T-helper 2 cell (primary cell): ENCODE measurements around the gene BMF.

Experiments
- DNase-seq, 5 experiments: peaks; one replicate each; pipeline versions ENCODE4 v3.0.0 to v3.0.0-alpha.2; 2012 to 2022

The BMF gene

GRCh38 chr15:40047415-40048210 lies 61.1 kb downstream of the BMF start:
- DNase-seq, result peak in 2 of 5 experiments; percentile 29 to 83

- DNase-seq, result no peak
Observed at GRCh38 chr15:40046721-40047414, 61.8 kb downstream of the BMF start.

GRCh38 chr15:40045572-40046217 lies 63.0 kb downstream of the BMF start:
- no peak for DNase-seq

- peak; percentile 42 to 83 (median 67) for DNase-seq
Observed at GRCh38 chr15:40044717-40045571, 63.7 kb downstream of the BMF start.

GRCh38 chr15:40043927-40044716 lies 64.6 kb downstream of the BMF start:
- no peak for DNase-seq

- DNase-seq, result no peak
Observed at GRCh38 chr15:40042791-40043320, 65.8 kb downstream of the BMF start.

- DNase-seq, result no peak
Observed at GRCh38 chr15:40040770-40041169, 67.9 kb downstream of the BMF start.

- no peak for DNase-seq
Observed at GRCh38 chr15:40040293-40040635, 68.4 kb downstream of the BMF start.

GRCh38 chr15:40038638-40039543 lies 69.8 kb downstream of the BMF start, which contains the start of gene SRP14:
TSS of gene SRP14 (minus strand) at chr15:40039181. CDS start at chr15:40039116, 65 bp downstream.
- DNase-seq, result peak; percentile 83 to 96 (median 91)

- DNase-seq, result no peak
Observed at GRCh38 chr15:40038275-40038637, 70.4 kb downstream of the BMF start.
